CD4-positive, alpha-beta T cell treated with Interferon alpha-2 for 1 hour (primary cell): ENCODE results near the gene ACKR1.

Experiments used
- DNase-seq, 2 donors: peaks; one replicate each; pipeline ENCODE4 v3.0.0-alpha.2; 2020 to 2022

The ACKR1 gene

DNA sequence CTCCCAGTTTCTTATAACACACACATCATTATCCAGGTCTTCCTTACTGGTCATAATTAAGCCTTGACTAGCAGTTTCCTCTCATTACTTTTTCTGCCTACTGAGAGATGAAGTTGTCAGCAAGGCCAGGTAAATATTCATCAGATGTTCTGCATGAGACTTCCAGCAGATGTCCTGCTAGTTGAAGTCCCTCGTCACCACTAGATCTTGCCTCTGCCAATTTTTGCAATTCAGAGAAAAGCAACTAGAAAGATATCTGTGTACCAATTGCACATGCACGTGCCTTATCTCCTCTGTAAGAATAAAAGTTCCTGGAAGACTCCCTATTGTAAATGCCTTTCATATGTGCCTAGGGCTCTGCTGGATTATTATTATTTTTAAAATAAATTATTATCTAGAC is 18.3 kb downstream of the ACKR1 start:
- no peak for DNase-seq

GRCh38 chr1:159228554-159228953 is 23.9 kb downstream of the ACKR1 start:
- no peak for DNase-seq

DNA sequence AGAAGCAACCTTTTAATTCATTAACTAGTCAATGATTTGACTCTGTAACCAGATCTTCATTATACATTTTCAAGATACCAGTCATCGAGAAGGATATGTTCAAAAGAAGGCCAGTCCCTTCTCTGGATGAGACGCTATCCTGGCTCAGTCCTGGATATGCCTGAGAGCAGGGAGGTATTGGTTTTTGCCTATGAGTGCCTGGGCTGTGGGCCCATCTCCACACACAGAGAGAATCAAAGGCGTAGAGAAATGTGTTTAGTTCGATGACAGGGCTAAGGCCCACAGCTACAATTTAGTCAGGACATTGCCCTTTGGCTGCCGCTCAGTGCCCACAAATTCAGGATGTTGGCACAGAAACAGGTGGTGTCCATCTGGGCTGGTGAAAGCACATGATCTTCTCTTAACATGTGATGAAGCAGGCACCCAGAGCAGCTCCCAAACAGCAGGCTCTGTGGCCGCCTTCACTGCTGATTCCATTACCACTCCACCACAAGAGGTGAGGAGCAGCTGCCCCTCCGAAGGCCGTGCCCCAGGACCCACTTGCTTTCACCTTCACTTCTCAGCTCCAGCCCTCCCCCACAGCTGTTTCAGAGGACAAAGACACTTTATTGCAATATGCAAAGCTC is 24.7 kb downstream of the ACKR1 start:
- DNase-seq, result no peak

GRCh38 chr1:159229896-159230295 is 25.2 kb downstream of the ACKR1 start:
- no peak for DNase-seq

GRCh38 chr1:159239551-159240220 is 35.0 kb downstream of the ACKR1 start:
- no peak for DNase-seq

- no peak for DNase-seq
Measured at GRCh38 chr1:159247266-159247665, 42.6 kb downstream of the ACKR1 start.

- DNase-seq, result no peak
Measured at GRCh38 chr1:159248311-159248710, 43.6 kb downstream of the ACKR1 start.

DNA sequence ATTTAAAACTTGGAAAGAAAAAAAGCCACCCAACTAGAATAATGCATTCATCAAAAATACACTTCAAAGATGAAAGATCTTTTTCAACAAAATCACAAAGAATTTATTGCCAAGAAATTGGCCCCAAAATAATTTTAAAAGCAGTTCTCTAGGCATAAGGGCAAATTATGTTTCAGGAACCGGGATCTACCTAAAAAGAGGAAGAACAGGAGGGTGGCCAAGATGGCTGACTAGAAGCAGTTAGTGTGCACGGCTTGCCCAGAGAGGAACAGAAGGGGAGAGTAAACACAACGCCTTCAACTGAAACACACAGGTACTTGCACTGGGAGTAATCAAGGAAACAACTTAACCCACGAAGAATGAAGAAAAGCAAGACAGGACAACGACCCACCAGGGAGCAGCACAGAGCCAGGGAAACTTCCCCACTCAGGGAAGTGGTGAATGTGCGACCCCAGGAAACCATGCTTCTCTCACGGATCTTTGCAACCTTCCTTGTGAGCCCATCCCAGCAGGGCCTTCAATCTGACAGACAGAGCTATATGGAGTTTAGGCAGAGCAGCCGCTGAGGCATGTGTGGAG is 46.1 kb downstream of the ACKR1 start:
- DNase-seq, result no peak
